ENCODE data around the gene ROBO1. TPM values are rescaled to one million over a fixed set of nuclear protein-coding genes. Genes with fewer than 3 reads are reported as not detected.

Gene ROBO1
- total RNA-seq, 1 experiment from 2014 or later = 32.2 TPM

GRCh38 chr3:79253271-79253670 lies 514.5 kb downstream of the ROBO1 start:
- no peak overlapping the region for H3K4me3 Mint-ChIP-seq (ENCODE audit: unreplicated experiment)
- DNase-seq (ENCODE audit: unreplicated experiment) = no peak
- no peak for TF ChIP-seq CTCF (IDR thresholded peaks at IDR 0.05; ENCODE audit: unreplicated experiment)
- no peaks in the 10 kb centered on the region for H3K4me1 Mint-ChIP-seq (ENCODE audit: insufficient read depth, unreplicated experiment)
- H3K27me3 Mint-ChIP-seq (ENCODE audit: insufficient read depth, unreplicated experiment) = peaks cover 70% of the 10 kb centered on the region
- ChIA-PET CTCF (no interaction called here), POLR2A (no interaction called here)
- BruUV-seq (replicated peaks) = no TSS peak
- intact Hi-C loops (cut with micrococcal nuclease) = no loop called here
- no peak overlapping the region for H3K27ac Mint-ChIP-seq (ENCODE audit: low read depth, unreplicated experiment)
- no peaks in the 10 kb centered on the region for H3K9me3 Mint-ChIP-seq (ENCODE audit: unreplicated experiment)
- no peaks in the 10 kb centered on the region for H3K36me3 Mint-ChIP-seq (ENCODE audit: insufficient read depth, unreplicated experiment)

GRCh38 chr3:79250746-79251145 lies 517.1 kb downstream of the ROBO1 start:
- intact Hi-C loops (cut with micrococcal nuclease) = no loop called here
- Mint-ChIP-seq H3K27ac (ENCODE audit: low read depth, unreplicated experiment) (no peak overlapping the region), H3K4me3 (ENCODE audit: unreplicated experiment) (no peak overlapping the region), H3K9me3 (ENCODE audit: unreplicated experiment) (no peaks in the 10 kb centered on the region), H3K4me1 (ENCODE audit: insufficient read depth, unreplicated experiment) (no peaks in the 10 kb centered on the region), H3K36me3 (ENCODE audit: insufficient read depth, unreplicated experiment) (no peaks in the 10 kb centered on the region), H3K27me3 (ENCODE audit: insufficient read depth, unreplicated experiment) (peaks cover 76% of the 10 kb centered on the region)
- POLR2A ChIA-PET = no interaction called here
- no peak for DNase-seq (ENCODE audit: unreplicated experiment)
- CTCF ChIA-PET = interaction anchor here (0.6 kb wide), 1 partner anchor 105 kb away, joined by 3 read pairs; no protein-coding TSS in a partner anchor
- no TSS peak for BruUV-seq (replicated peaks)
- no peak for TF ChIP-seq CTCF (IDR thresholded peaks at IDR 0.05; ENCODE audit: unreplicated experiment)

GRCh38 chr3:79249701-79250100 lies 518.1 kb downstream of the ROBO1 start:
- Mint-ChIP-seq H3K27ac (ENCODE audit: low read depth, unreplicated experiment) (no peak overlapping the region), H3K27me3 (ENCODE audit: insufficient read depth, unreplicated experiment) (peaks cover 75% of the 10 kb centered on the region)
- POLR2A ChIA-PET = no interaction called here

GRCh38 chr3:79247725-79248043 lies 520.1 kb downstream of the ROBO1 start:
- no TSS peak for BruUV-seq (replicated peaks)
- no peak for TF ChIP-seq CTCF (IDR thresholded peaks at IDR 0.05; ENCODE audit: unreplicated experiment)
- Mint-ChIP-seq H3K9me3 (ENCODE audit: unreplicated experiment) (no peaks in the 10 kb centered on the region), H3K27me3 (ENCODE audit: insufficient read depth, unreplicated experiment) (peaks cover 71% of the 10 kb centered on the region), H3K27ac (ENCODE audit: low read depth, unreplicated experiment) (no peak overlapping the region), H3K4me3 (ENCODE audit: unreplicated experiment) (no peak overlapping the region), H3K4me1 (ENCODE audit: insufficient read depth, unreplicated experiment) (no peaks in the 10 kb centered on the region), H3K36me3 (ENCODE audit: insufficient read depth, unreplicated experiment) (no peaks in the 10 kb centered on the region)
- intact Hi-C loops (cut with micrococcal nuclease) = no loop called here
- CTCF ChIA-PET = no interaction called here
- DNase-seq (ENCODE audit: unreplicated experiment) = no peak
- POLR2A ChIA-PET = no interaction called here

More at GRCh38 chr3:79249701-79250100, 518.1 kb downstream of the ROBO1 start:
- CTCF ChIA-PET = no interaction called here
- Mint-ChIP-seq H3K9me3 (ENCODE audit: unreplicated experiment) (no peaks in the 10 kb centered on the region), H3K36me3 (ENCODE audit: insufficient read depth, unreplicated experiment) (no peaks in the 10 kb centered on the region), H3K4me3 (ENCODE audit: unreplicated experiment) (no peak overlapping the region), H3K4me1 (ENCODE audit: insufficient read depth, unreplicated experiment) (no peaks in the 10 kb centered on the region)
- no peak for DNase-seq (ENCODE audit: unreplicated experiment)
- no peak for TF ChIP-seq CTCF (IDR thresholded peaks at IDR 0.05; ENCODE audit: unreplicated experiment)
- intact Hi-C loops (cut with micrococcal nuclease) = no loop called here
- no TSS peak for BruUV-seq (replicated peaks)

Data from MCF 10A (cell line).